GM12878 (cell line): Measurements from ENCODE around the gene HELZ. TPM values are rescaled to one million over a fixed set of nuclear protein-coding genes. Genes with fewer than 3 reads are reported as not detected.

Experiments used
- ATAC-seq: fragments of 200-7000 bp; cut with Tn5 transposase; 3 replicates; pipeline ENCODE4 v1.9.1; 2020; ENCODE audit warnings: mild to moderate bottlenecking, moderate library complexity
- BruUV-seq: library from RNA; stranded (reverse); fragments of 400-500 nt; replicated peaks from 2 replicates; lab custom pipeline; 2021; lab: Mats Ljungman, UMichigan
- CTCF ChIA-PET: fragments of 300-600 bp; sonication (Branson Sonifier 250); formaldehyde crosslinking; extraction: SDS; loops from one replicate; lab custom pipeline; 2021; ENCODE audit warnings: inconsistent platforms; lab: Yijun Ruan, JAX
- POLR2A ChIA-PET: fragments of 350-600 bp; formaldehyde crosslinking; extraction: SDS; loops from one replicate; lab custom pipeline; 2021; ENCODE audit warnings: inconsistent platforms; lab: Charles Lee
- RAD21 ChIA-PET: fragments of 300-600 bp; sonication (Branson Sonifier 250); formaldehyde crosslinking; loops from one replicate; lab custom pipeline; 2023; ENCODE audit warnings: antibody characterized with exemption; ENCODE audit not compliant: unreplicated experiment; lab: Charles Lee
- SMC1A ChIA-PET: fragments of 300-600 bp; sonication (Branson Sonifier 250); formaldehyde crosslinking; loops from one replicate; lab custom pipeline; 2023; ENCODE audit not compliant: unreplicated experiment, uncharacterized antibody; lab: Charles Lee
- DNase-seq: peaks from one replicate; pipeline ENCODE4 v3.0.0-alpha.2; 2011; ENCODE audit warnings: low read depth, low spot score
- FAIRE-seq: peaks from 3 replicates; lab custom pipeline; 2011; peaks lifted over from hg19 to GRCh38; lab: Jason Lieb, UNC
- H2AFZ ChIP-seq: 2 replicates; pipeline ENCODE4 v1.6.0; 2011; ENCODE audit warnings: low read depth, low read length, control low read depth; ENCODE audit not compliant: control insufficient read depth
- H3K27ac ChIP-seq: 2 replicates; pipeline ENCODE4 v1.5.1; 2011; ENCODE audit warnings: control low read depth; ENCODE audit not compliant: control insufficient read depth, insufficient read depth
- H3K27me3 ChIP-seq, 2 experiments: replicated peaks in 1 of 2; 2 replicates each; pipeline versions ENCODE4 v1.6.0 to v1.6.1; 2011; ENCODE audit warnings: low read length in 1 of 2; ENCODE audit not compliant: control insufficient read depth in 2 of 2, insufficient read depth in 2 of 2
- H3K36me3 ChIP-seq, 2 experiments: 2 replicates each; pipeline ENCODE4 v1.5.1; 2011; ENCODE audit warnings: low read length in 1 of 2; ENCODE audit not compliant: control insufficient read depth in 2 of 2, insufficient read depth in 2 of 2
- H3K4me1 ChIP-seq: 2 replicates; pipeline ENCODE4 v1.6.1; 2011; ENCODE audit warnings: mild to moderate bottlenecking, low read length, moderate library complexity, mixed read lengths; ENCODE audit not compliant: control insufficient read depth, insufficient read depth
- H3K4me2 ChIP-seq: 2 replicates; pipeline ENCODE4 v1.6.0; 2011; ENCODE audit warnings: control low read depth; ENCODE audit not compliant: control insufficient read depth, insufficient read depth
- H3K4me3 ChIP-seq: fragments of 200-600 bp; sonication (generic); 2 replicates; pipeline ENCODE4 v1.5.1; 2016
- H3K79me2 ChIP-seq: 2 replicates; pipeline ENCODE4 v1.6.0; 2011; ENCODE audit warnings: low read length; ENCODE audit not compliant: control insufficient read depth, insufficient read depth
- H3K9ac ChIP-seq: 2 replicates; pipeline ENCODE4 v1.8.0; 2011; ENCODE audit warnings: low read length, control low read depth, mixed read lengths; ENCODE audit not compliant: control insufficient read depth, insufficient read depth
- H3K9me3 ChIP-seq: replicated peaks from 3 replicates; pipeline ENCODE4 v1.5.1; 2011; ENCODE audit warnings: mild to moderate bottlenecking, low read length; ENCODE audit not compliant: control insufficient read depth, insufficient read depth
- H4K20me1 ChIP-seq: 2 replicates; pipeline ENCODE4 v1.6.0; 2011; ENCODE audit not compliant: control insufficient read depth, insufficient read depth
- ZBTB40 ChIP-seq: fragments of 450-650 bp; IDR thresholded peaks from 2 replicates; pipeline ENCODE4 v1.6.1; 2016; ENCODE audit warnings: mild to moderate bottlenecking, moderate library complexity, borderline replicate concordance
- WGBS: methylation state at CpG from one replicate; pipeline ENCODE4 v1.1.6; 2016; ENCODE audit warnings: low lambda C conversion rate; ENCODE audit not compliant: insufficient replicate concordance, insufficient coverage; ENCODE audit errors: missing lambda C conversion rate; 5-methylcytosine and 5-hydroxymethylcytosine counted together
- in situ Hi-C: fragments of 300-500 bp; cut with MboI; formaldehyde crosslinking; loops from 9 replicates; pipeline ENCODE4 v1.14.3; 2018; ENCODE audit warnings: mixed read lengths
- intact Hi-C: fragments of 100-400 bp; cut with micrococcal nuclease; formaldehyde crosslinking; loops from one replicate; pipeline ENCODE4 v1.14.2; 2022; ENCODE audit not compliant: unreplicated experiment
- polyA plus RNA-seq, 11 experiments: library from polyadenylated mRNA; depleted of rRNA in 4 of 11; unstranded in 6 of 11; stranded (reverse) in 5 of 11; fragments of >200 nt; fragmentation: Nextera tagmentation in 4 of 11; fragmentation: Illumina TruSeq in 1 of 11; extraction: Ambion mirVana in 4 of 11; extraction: Trizol in 1 of 11; gene quantifications; 1 replicate in 1 of 11; 2 replicates in 10 of 11; pipeline versions ENCODE4 v1.2.1 to v1.2.3, GENCODE V29; 2011 to 2016; ENCODE audit warnings: inconsistent platforms in 2 of 11, missing spikeins in 2 of 11, low read depth in 1 of 11
- total RNA-seq, 4 experiments: library from RNA; depleted of rRNA in 3 of 4; stranded (reverse); fragments of >200 nt in 3 of 4; fragmentation: Illumina TruSeq in 1 of 4; extraction: Trizol in 1 of 4; gene quantifications; 2 replicates each; pipeline versions ENCODE4 v1.2.1 to v1.2.3, GENCODE V29; 2013 to 2021

The HELZ gene
- total and polyA plus RNA-seq, 10 of the 15 experiments (the other 5 are each of a cell fraction or from before 2014, with no cell fraction given): 1.5 to 36.8 (median 19.1) TPM

DNA sequence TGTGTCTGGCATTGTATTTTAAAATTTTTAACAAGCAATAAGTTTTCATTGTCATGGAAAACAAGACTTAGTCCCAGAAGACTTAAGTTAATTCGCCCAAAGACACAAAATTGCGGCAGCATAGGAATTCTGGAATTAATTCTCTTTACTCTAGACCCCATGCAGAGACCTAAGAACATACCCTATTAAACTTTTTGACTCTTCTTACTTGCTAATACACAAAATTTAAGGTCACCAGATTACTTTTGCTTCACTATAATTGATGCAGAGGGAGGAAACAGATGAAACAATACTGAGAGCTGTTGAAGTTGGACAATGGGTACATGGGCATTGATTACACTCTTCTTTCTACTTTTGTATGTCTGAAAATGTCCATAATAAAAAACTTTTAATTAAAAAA is 12.6 kb downstream of the HELZ start:
- intact Hi-C loops: no loop called here
- no peak overlapping the region for H3K9ac ChIP-seq
- POLR2A ChIA-PET: no interaction called here
- no peak for ATAC-seq
- no peak for TF ChIP-seq ZBTB40
- H3K9me3 ChIP-seq: no peaks in the 10 kb centered on the region
- in situ Hi-C loops: no loop called here
- peaks cover 4 to 15% of the 10 kb centered on the region in 2 experiments for H3K36me3 ChIP-seq
- RAD21 ChIA-PET: no interaction called here
- SMC1A ChIA-PET: interaction anchor here (0.6 kb wide), 1 partner anchor 1732 kb away, joined by 3 read pairs; no protein-coding TSS in a partner anchor
- WGBS: 97% methylated on average over 2 of the region's 2 CpGs
- no peaks in the 10 kb centered on the region for H3K4me1 ChIP-seq
- H4K20me1 ChIP-seq: 0 out of 2 replicates have a peak, but pooled peaks cover 2% of the 10 kb centered on the region
- no peak overlapping the region for H3K4me3 ChIP-seq
- H3K79me2 ChIP-seq: no peaks in the 10 kb centered on the region; the same call in 1 of the 2 replicates
- H3K27ac ChIP-seq: no peak overlapping the region
- no peak for DNase-seq
- no TSS peak for BruUV-seq
- no peak for FAIRE-seq
- CTCF ChIA-PET: no interaction called here
- H3K4me2 ChIP-seq: no peak overlapping the region
- no peak overlapping the region for H2AFZ ChIP-seq
- H3K27me3 ChIP-seq: no peaks in the 10 kb centered on the region
